AG09309 (cell line): ENCODE results near the gene IL4.

Source experiments
- DNase-seq: peaks from one replicate; pipeline ENCODE4 v3.0.0-alpha.2; 2010; ENCODE audit warnings: low read depth
- H3K4me3 ChIP-seq: 2 replicates; pipeline ENCODE4 v1.5.1; 2011; ENCODE audit warnings: mild to moderate bottlenecking, low read depth, low read length, moderate library complexity; ENCODE audit not compliant: control insufficient read depth
- CTCF ChIP-seq: IDR thresholded peaks from 2 replicates; pipeline ENCODE4 v1.5.1; 2011; ENCODE audit warnings: mild to moderate bottlenecking, low read depth, low read length, inconsistent platforms; ENCODE audit not compliant: insufficient read depth, control insufficient read depth; ENCODE audit errors: missing control alignments

Gene IL4

GRCh38 chr5:132639706-132640130 lies 34.1 kb upstream of the IL4 start:
- DNase-seq: no peak
- TF ChIP-seq CTCF: no peak

GRCh38 chr5:132640613-132641012 lies 33.2 kb upstream of the IL4 start:
- no peak for DNase-seq
- no peak for TF ChIP-seq CTCF
- no peak overlapping the region for H3K4me3 ChIP-seq

More at GRCh38 chr5:132639706-132640130, 34.1 kb upstream of the IL4 start:
- H3K4me3 ChIP-seq: no peak overlapping the region

GRCh38 chr5:132641241-132641723 lies 32.5 kb upstream of the IL4 start:
- TF ChIP-seq CTCF: no peak
- no peak overlapping the region for H3K4me3 ChIP-seq
- no peak for DNase-seq

- TF ChIP-seq CTCF: no peak
- no peak overlapping the region for H3K4me3 ChIP-seq
Measured at GRCh38 chr5:132641841-132642240, 31.9 kb upstream of the IL4 start.

GRCh38 chr5:132644177-132644576 lies 29.6 kb upstream of the IL4 start:
- no peak for TF ChIP-seq CTCF
- DNase-seq: no peak
- H3K4me3 ChIP-seq: no peak overlapping the region

More at GRCh38 chr5:132641841-132642240, 31.9 kb upstream of the IL4 start:
- DNase-seq: no peak

GRCh38 chr5:132646583-132647266 lies 27.1 kb upstream of the IL4 start:
- H3K4me3 ChIP-seq: no peak overlapping the region
- no peak for TF ChIP-seq CTCF

More at GRCh38 chr5:132646583-132647266, 27.1 kb upstream of the IL4 start:
- no peak for DNase-seq
